Gastrocnemius medialis (tissue), 4 donors: ENCODE data around the gene PARVA. TPM values are rescaled to one million over a fixed set of nuclear protein-coding genes. Genes with fewer than 3 reads are reported as not detected.
A peak's percentile ranks its signal among the peaks of the same experiment; 100 is the strongest.

Source experiments
- ATAC-seq, 2 donors: fragments of 150-250 bp; one replicate each; pipeline ENCODE4 v1.9.1; 2016
- DNase-seq, 2 donors: peaks; one replicate each; pipeline ENCODE4 v3.0.0-alpha.2; 2019
- H3K27ac ChIP-seq, 4 donors: fragments of 200-600 bp; sonication (generic); 1 replicate in 1 of 4; 2 replicates in 3 of 4; pipeline ENCODE4 v1.5.1; 2016 to 2018; ENCODE audit warnings: mild to moderate bottlenecking in 2 of 4, moderate library complexity in 1 of 4
- H3K27me3 ChIP-seq, 3 donors: fragments of 200-600 bp; sonication (generic) in 2 of 3; 1 replicate in 1 of 3; 2 replicates in 2 of 3; pipeline versions ENCODE4 v1.5.1 to v1.6.0; 2016 to 2019; ENCODE audit warnings: mild to moderate bottlenecking in 1 of 3, moderate library complexity in 1 of 3
- H3K36me3 ChIP-seq, 2 donors: fragments of 200-600 bp; sonication (generic) in 1 of 2; one replicate each; pipeline ENCODE4 v1.5.1; 2017 to 2018
- H3K4me1 ChIP-seq, 2 donors: fragments of 200-600 bp; sonication (generic) in 1 of 2; one replicate each; pipeline ENCODE4 v1.5.1; 2016 to 2017; ENCODE audit warnings: mild to moderate bottlenecking in 2 of 2
- H3K4me3 ChIP-seq, 4 donors: fragments of 200-600 bp; sonication (generic) in 3 of 4; 1 replicate in 1 of 4; 2 replicates in 3 of 4; pipeline ENCODE4 v1.5.1; 2016 to 2019; ENCODE audit warnings: mild to moderate bottlenecking in 2 of 4
- H3K9me3 ChIP-seq, 3 donors: fragments of 200-600 bp; sonication (generic) in 2 of 3; 1 replicate in 1 of 3; 2 replicates in 2 of 3; pipeline ENCODE4 v1.5.1; 2016 to 2019
- CTCF ChIP-seq, 5 experiments: fragments of 450-650 bp in 3 of 5; fragments of 200-600 bp in 2 of 5; sonication (generic) in 2 of 5; IDR thresholded peaks in 4 of 5; conservative IDR thresholded peaks in 1 of 5; 1 replicate in 4 of 5; 2 replicates in 1 of 5; pipeline ENCODE4 v1.5.1; 2016 to 2019; ENCODE audit warnings: antibody characterized with exemption in 5 of 5, mild to moderate bottlenecking in 3 of 5, moderate library complexity in 3 of 5
- POLR2A ChIP-seq, 2 donors: fragments of 450-650 bp; IDR thresholded peaks; one replicate each; pipeline ENCODE4 v1.6.1; 2017; ENCODE audit warnings: antibody characterized with exemption in 2 of 2, mild to moderate bottlenecking in 2 of 2, moderate library complexity in 2 of 2
- in situ Hi-C, 4 donors: fragments of 200-750 bp; cut with MboI; loops; one replicate each; pipeline versions ENCODE4 v1.15.0 to v1.8.0; 2017; ENCODE audit warnings: low sequenced_read_pairs in 4 of 4
- intact Hi-C: fragments of 100-400 bp; cut with DNase I; formaldehyde crosslinking; loops from one replicate; pipeline ENCODE4 v1.15.1; 2023; ENCODE audit warnings: low total_unique reads
- total RNA-seq, 4 donors: library from RNA; depleted of rRNA; stranded (reverse); fragments of >200 nt; gene quantifications; one replicate each; pipeline versions ENCODE4 v1.1.0 to v1.2.3, GENCODE V29; 2016

Gene PARVA
- total RNA-seq, 4 donors from 2014 or later: 4.4 to 9.7 (median 8.4) TPM

GRCh38 chr11:12536566-12536965, 159.2 kb downstream of the PARVA start:
- H3K4me3 ChIP-seq: no peak overlapping the region
- intact Hi-C loops: no loop called here
- H3K36me3 ChIP-seq: no peaks in the 10 kb centered on the region
- in situ Hi-C loops: no loop called here
- H3K27me3 ChIP-seq: no peaks in the 10 kb centered on the region
- peaks cover 8 to 10% of the 10 kb centered on the region in 2 donors for H3K4me1 ChIP-seq
- no peak overlapping the region for H3K27ac ChIP-seq
- DNase-seq (no peak), ATAC-seq (no peak)
- no peaks in the 10 kb centered on the region for H3K9me3 ChIP-seq
- TF ChIP-seq POLR2A (IDR thresholded peaks at IDR 0.05) (no peak), CTCF (IDR thresholded peaks at IDR 0.05 in 4 of 5, conservative IDR thresholded peaks at IDR 0.05 in 1 of 5) (no peak)

- in situ Hi-C loops: no loop called here
- TF ChIP-seq POLR2A (IDR thresholded peaks at IDR 0.05) (no peak), CTCF (IDR thresholded peaks at IDR 0.05 in 4 of 5, conservative IDR thresholded peaks at IDR 0.05 in 1 of 5) (no peak)
- intact Hi-C loops: no loop called here
- H3K4me3 ChIP-seq: no peak overlapping the region
- ATAC-seq (peak; percentile 49 to 91), DNase-seq (peak in 1 of 2 donors; percentile 71)
- H3K4me1 ChIP-seq: peaks cover 8 to 10% of the 10 kb centered on the region in 2 donors
- H3K27ac ChIP-seq: no peak overlapping the region
- no peaks in the 10 kb centered on the region for H3K9me3 ChIP-seq
- H3K27me3 ChIP-seq: no peaks in the 10 kb centered on the region
- no peaks in the 10 kb centered on the region for H3K36me3 ChIP-seq
These were observed 160.5 kb downstream of the PARVA start for GRCh38 chr11:12537778-12538401.

DNA sequence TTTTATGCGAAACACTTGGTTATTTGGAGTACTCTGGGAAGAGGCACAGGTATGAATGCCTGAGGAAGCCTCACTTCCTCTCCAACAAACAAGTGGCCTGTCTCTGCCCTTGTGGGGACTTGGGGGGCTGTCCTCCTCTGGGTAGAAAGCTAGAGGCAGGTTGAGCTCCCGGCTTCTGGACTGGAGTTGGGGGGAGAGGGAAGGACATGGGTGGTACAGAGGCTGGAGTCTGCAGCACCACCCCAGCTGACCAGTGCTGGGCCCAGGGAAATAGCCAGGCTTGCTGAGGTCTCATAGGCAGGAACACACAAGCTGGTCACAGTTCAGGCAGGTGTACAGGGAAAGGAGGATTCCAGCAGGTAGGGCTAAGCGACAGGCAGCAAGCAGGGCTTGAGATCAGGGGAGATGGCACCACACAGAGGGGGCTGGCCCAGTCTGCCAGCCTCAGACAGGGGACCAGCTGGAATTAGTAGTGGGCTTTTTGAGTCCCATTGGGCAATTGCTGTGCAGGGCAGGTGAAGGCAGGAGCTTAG, 161.6 kb downstream of the PARVA start:
- intact Hi-C loops (no loop called here), in situ Hi-C loops (no loop called here)
- H3K27ac ChIP-seq: no peak overlapping the region
- peaks cover 8 to 10% of the 10 kb centered on the region in 2 donors for H3K4me1 ChIP-seq
- TF ChIP-seq POLR2A (IDR thresholded peaks at IDR 0.05) (no peak), CTCF (IDR thresholded peaks at IDR 0.05 in 4 of 5, conservative IDR thresholded peaks at IDR 0.05 in 1 of 5) (no peak)
- no peak overlapping the region for H3K4me3 ChIP-seq
- H3K27me3 ChIP-seq: no peaks in the 10 kb centered on the region
- no peaks in the 10 kb centered on the region for H3K36me3 ChIP-seq
- DNase-seq: no peak
- no peaks in the 10 kb centered on the region for H3K9me3 ChIP-seq
- no peak for ATAC-seq

GRCh38 chr11:12539572-12539971, 162.2 kb downstream of the PARVA start:
- Histone ChIP-seq H3K4me3 (no peak overlapping the region), H3K27me3 (no peaks in the 10 kb centered on the region), H3K36me3 (no peaks in the 10 kb centered on the region), H3K27ac (no peak overlapping the region), H3K9me3 (no peaks in the 10 kb centered on the region), H3K4me1 (peaks cover 8 to 10% of the 10 kb centered on the region in 2 donors)
- TF ChIP-seq POLR2A (IDR thresholded peaks at IDR 0.05) (no peak), CTCF (IDR thresholded peaks at IDR 0.05 in 4 of 5, conservative IDR thresholded peaks at IDR 0.05 in 1 of 5) (no peak)
- DNase-seq (no peak), ATAC-seq (no peak)
- in situ Hi-C loops (no loop called here), intact Hi-C loops (no loop called here)
